Neural crest cell (in vitro differentiated cells): ENCODE data around the gene SCUBE1. TPM values are rescaled to one million over a fixed set of nuclear protein-coding genes. Genes with fewer than 3 reads are reported as not detected.
A peak's percentile ranks its signal among the peaks of the same experiment; 100 is the strongest.

Experiments used
- DNase-seq: peaks from one replicate; pipeline ENCODE4 v3.0.0; 2021; ENCODE audit warnings: low read depth, mixed read lengths, low spot score
- H3K27ac Mint-ChIP-seq: one replicate; pipeline ENCODE4 v1.8.0; 2021; ENCODE audit warnings: mild to moderate bottlenecking, mixed read lengths; ENCODE audit not compliant: unreplicated experiment
- H3K27me3 Mint-ChIP-seq: 2 replicates; pipeline ENCODE4 v1.8.0; 2021; ENCODE audit warnings: low read depth, mild to moderate bottlenecking, mixed read lengths
- H3K36me3 Mint-ChIP-seq: 2 replicates; pipeline ENCODE4 v1.8.0; 2021; ENCODE audit warnings: low read depth, mild to moderate bottlenecking, mixed read lengths
- H3K4me1 Mint-ChIP-seq: 2 replicates; pipeline ENCODE4 v1.8.0; 2021; ENCODE audit warnings: mixed read lengths
- H3K4me3 Mint-ChIP-seq: one replicate; pipeline ENCODE4 v1.8.0; 2021; ENCODE audit warnings: mild to moderate bottlenecking, mixed read lengths
- H3K9me3 Mint-ChIP-seq: 2 replicates; pipeline ENCODE4 v1.8.0; 2021; ENCODE audit warnings: mixed read lengths
- CTCF ChIP-seq: fragments of 200-600 bp; sonication (generic); conservative IDR thresholded peaks from 2 replicates; pipeline ENCODE4 v1.5.0; 2021; ENCODE audit warnings: antibody characterized with exemption, mild to moderate bottlenecking
- total RNA-seq: library from RNA; stranded (reverse); gene quantifications from 2 replicates; pipeline ENCODE4 v1.2.1, GENCODE V29; 2021

The SCUBE1 gene
- total RNA-seq, 1 donor from 2014 or later = 12.1 TPM

- peaks cover 17% of the 10 kb centered on the region for H3K4me1 Mint-ChIP-seq
- no peak overlapping the region for H3K27ac Mint-ChIP-seq
- TF ChIP-seq CTCF = no peak
- peaks cover 4% of the 10 kb centered on the region for H3K27me3 Mint-ChIP-seq
- DNase-seq = no peak
- H3K9me3 Mint-ChIP-seq = no peaks in the 10 kb centered on the region
- no peak overlapping the region for H3K4me3 Mint-ChIP-seq
- no peaks in the 10 kb centered on the region for H3K36me3 Mint-ChIP-seq
Measured at GRCh38 chr22:43235445-43236409, 107.4 kb downstream of the SCUBE1 start.

GRCh38 chr22:43234264-43234988, 108.7 kb downstream of the SCUBE1 start:
- Mint-ChIP-seq H3K4me3 (no peak overlapping the region), H3K4me1 (peaks cover 17% of the 10 kb centered on the region), H3K27me3 (peaks cover 4% of the 10 kb centered on the region)

GRCh38 chr22:43233529-43233928, 109.6 kb downstream of the SCUBE1 start:
- no peak for TF ChIP-seq CTCF
- Mint-ChIP-seq H3K9me3 (no peaks in the 10 kb centered on the region), H3K36me3 (no peaks in the 10 kb centered on the region), H3K4me1 (peaks cover 18% of the 10 kb centered on the region), H3K4me3 (no peak overlapping the region), H3K27me3 (peaks cover 4% of the 10 kb centered on the region), H3K27ac (no peak overlapping the region)
- no peak for DNase-seq

More at GRCh38 chr22:43234264-43234988, 108.7 kb downstream of the SCUBE1 start:
- DNase-seq = peak; percentile 39
- Mint-ChIP-seq H3K36me3 (no peaks in the 10 kb centered on the region), H3K27ac (peak overlapping the region; percentile 43), H3K9me3 (no peaks in the 10 kb centered on the region)
- no peak for TF ChIP-seq CTCF

GRCh38 chr22:43232445-43232844, 110.7 kb downstream of the SCUBE1 start:
- Mint-ChIP-seq H3K27ac (no peak overlapping the region), H3K27me3 (peaks cover 2% of the 10 kb centered on the region), H3K4me3 (no peak overlapping the region), H3K36me3 (no peaks in the 10 kb centered on the region), H3K4me1 (peaks cover 25% of the 10 kb centered on the region), H3K9me3 (no peaks in the 10 kb centered on the region)
- no peak for TF ChIP-seq CTCF
- no peak for DNase-seq

- H3K4me1 Mint-ChIP-seq = peaks cover 30% of the 10 kb centered on the region
- DNase-seq = no peak
- H3K27me3 Mint-ChIP-seq = peaks cover 2% of the 10 kb centered on the region
- no peaks in the 10 kb centered on the region for H3K9me3 Mint-ChIP-seq
- H3K36me3 Mint-ChIP-seq = no peaks in the 10 kb centered on the region
- no peak for TF ChIP-seq CTCF
- H3K27ac Mint-ChIP-seq = no peak overlapping the region
- no peak overlapping the region for H3K4me3 Mint-ChIP-seq
Measured at GRCh38 chr22:43231724-43232034, 111.5 kb downstream of the SCUBE1 start.
